Aorta (tissue), 5 donors: ENCODE results near the gene IQGAP2. TPM values are rescaled to one million over a fixed set of nuclear protein-coding genes. Genes with fewer than 3 reads are reported as not detected.

Experiments
- ATAC-seq: fragments of 200-7000 bp; cut with Tn5 transposase; one replicate; pipeline ENCODE4 v1.9.1; 2022; ENCODE audit warnings: moderate library complexity; ENCODE audit not compliant: low FRiP score
- DNase-seq, 2 donors: peaks; one replicate each; pipeline ENCODE4 v3.0.0-alpha.2; 2020
- H3K27ac ChIP-seq, 2 donors: one replicate each; pipeline ENCODE4 v1.5.1; 2013; ENCODE audit warnings: low read length in 2 of 2, mild to moderate bottlenecking in 2 of 2, moderate library complexity in 2 of 2, control low read depth in 1 of 2, inconsistent platforms in 1 of 2, low read depth in 1 of 2
- H3K27me3 ChIP-seq, 2 donors: one replicate each; pipeline ENCODE4 v1.6.1; 2013; ENCODE audit warnings: control low read depth in 1 of 2, low read length in 1 of 2, mild to moderate bottlenecking in 1 of 2, moderate library complexity in 1 of 2; ENCODE audit not compliant: insufficient read depth in 2 of 2, control insufficient read depth in 1 of 2
- H3K36me3 ChIP-seq, 2 donors: one replicate each; pipeline ENCODE4 v1.6.1; 2013; ENCODE audit warnings: control low read depth in 1 of 2, low read length in 1 of 2, mild to moderate bottlenecking in 1 of 2; ENCODE audit not compliant: insufficient read depth in 2 of 2, control insufficient read depth in 1 of 2
- H3K4me1 ChIP-seq, 2 donors: one replicate each; pipeline ENCODE4 v1.6.1; 2013; ENCODE audit warnings: low read length in 2 of 2, control low read depth in 1 of 2, mild to moderate bottlenecking in 1 of 2, moderate library complexity in 1 of 2; ENCODE audit not compliant: insufficient read depth in 2 of 2, control insufficient read depth in 1 of 2
- H3K4me3 ChIP-seq, 2 donors: one replicate each; pipeline ENCODE4 v1.5.1; 2013; ENCODE audit warnings: low read length in 2 of 2, control low read depth in 1 of 2, mild to moderate bottlenecking in 1 of 2
- H3K9me3 ChIP-seq: one replicate; pipeline ENCODE4 v1.6.1; 2013; ENCODE audit warnings: mild to moderate bottlenecking, low read length; ENCODE audit not compliant: control insufficient read depth
- WGBS, 2 donors: extraction: QIAGEN DNeasy Blood & Tissue Kit; methylation state at CpG; one replicate each; pipeline ENCODE4 v1.1.7; 2013; 5-methylcytosine and 5-hydroxymethylcytosine counted together
- intact Hi-C, 2 donors: fragments of 100-400 bp; cut with DNase I; formaldehyde crosslinking; loops; one replicate each; pipeline versions ENCODE4 v1.14.2 to v1.15.0; 2022
- polyA plus RNA-seq, 2 donors: library from polyadenylated mRNA; stranded (reverse); fragments of 200-250 nt; gene quantifications; one replicate each; pipeline ENCODE4 v1.2.3, GENCODE V29; 2013
- total RNA-seq, 2 donors: library from RNA; stranded (reverse); fragmentation: NEBNext Ultra II Directional; extraction: Animal tissue kit (Norgen Biotek cat#: 25700); gene quantifications; one replicate each; pipeline ENCODE4 v1.2.1, GENCODE V29; 2021
- donor health status: healthy with polysubstance abuse.
- donor health status: Bipolar disorder and iron deficiency.
- donor health status: DM: no; HTN: no; CAD: no.
- donor health status: DM: no; HTN: no; CAD: no.
- donor health status: DM: yes; HTN: yes; CAD: no.

Gene IQGAP2
- total and polyA plus RNA-seq, 4 donors: 2.6 to 40.2 (median 20.4) TPM

DNA sequence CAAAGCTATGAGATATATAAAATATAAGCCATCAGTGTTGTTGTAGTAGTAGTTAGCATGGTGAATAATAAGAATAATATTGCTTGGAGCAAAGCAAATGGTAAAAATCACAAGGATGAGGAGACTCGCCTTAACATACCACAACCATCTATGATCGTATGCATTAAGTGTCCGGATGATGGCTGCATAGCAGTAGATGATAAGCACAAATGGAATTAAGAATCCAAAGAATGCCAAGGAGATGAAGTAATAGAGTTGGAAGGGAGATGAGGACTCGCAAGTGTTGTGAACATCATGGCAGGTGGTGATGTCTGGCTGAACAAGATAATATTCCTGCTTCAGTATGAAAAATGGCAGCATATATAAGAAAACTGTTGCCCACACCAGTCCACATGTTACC lies 214.6 kb downstream of the IQGAP2 start:
- DNase-seq (no peak), ATAC-seq (no peak)
- Histone ChIP-seq H3K4me1 (no peaks in the 10 kb centered on the region), H3K9me3 (no peaks in the 10 kb centered on the region), H3K27ac (no peak overlapping the region), H3K27me3 (no peaks in the 10 kb centered on the region), H3K36me3 (no peaks in the 10 kb centered on the region), H3K4me3 (no peak overlapping the region)
- WGBS, 2 donors: 67 to 85% methylated on average over 4 of the region's 4 CpGs
- intact Hi-C loops: no loop called here

- no peaks in the 10 kb centered on the region for H3K27me3 ChIP-seq
- intact Hi-C loops: no loop called here
- no peaks in the 10 kb centered on the region for H3K36me3 ChIP-seq
- no peak for ATAC-seq
- no peaks in the 10 kb centered on the region for H3K4me1 ChIP-seq
- DNase-seq: no peak
- no peak overlapping the region for H3K4me3 ChIP-seq
- WGBS, 2 donors: 88 to 93% methylated on average over 5 of the region's 5 CpGs
- no peak overlapping the region for H3K27ac ChIP-seq
- no peaks in the 10 kb centered on the region for H3K9me3 ChIP-seq
Measured at GRCh38 chr5:76620166-76620565, 217.1 kb downstream of the IQGAP2 start.

DNA sequence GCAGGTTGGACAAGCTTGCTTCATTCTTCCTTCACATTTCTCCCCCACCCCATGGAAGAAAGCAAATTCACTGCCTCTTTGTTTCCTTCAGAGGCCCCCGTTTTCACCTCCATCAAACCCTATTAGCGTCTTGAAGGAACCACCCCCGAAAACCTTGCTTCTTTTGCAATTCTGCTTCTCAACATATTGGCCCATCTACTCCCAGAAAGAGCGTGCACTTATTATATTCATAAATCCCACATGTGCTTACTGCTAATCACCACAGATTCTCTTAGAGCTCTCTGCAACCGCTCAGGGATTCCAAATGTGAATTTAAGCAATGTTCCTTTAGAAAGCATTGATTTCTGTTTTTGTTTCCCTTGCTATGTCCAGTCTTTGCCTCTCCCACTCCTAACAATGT lies 219.0 kb downstream of the IQGAP2 start:
- no peak overlapping the region for H3K27ac ChIP-seq
- WGBS, 2 donors: 91 to 94% methylated on average over 5 of the region's 5 CpGs
- H3K36me3 ChIP-seq: no peaks in the 10 kb centered on the region
- no peaks in the 10 kb centered on the region for H3K27me3 ChIP-seq
- H3K9me3 ChIP-seq: no peaks in the 10 kb centered on the region
- intact Hi-C loops: no loop called here
- H3K4me1 ChIP-seq: no peaks in the 10 kb centered on the region
- H3K4me3 ChIP-seq: no peak overlapping the region
- DNase-seq (no peak), ATAC-seq (no peak)

- ATAC-seq: no peak
- Histone ChIP-seq H3K27ac (no peak within 1 kb of the TSS), H3K36me3 (no peaks in the 10 kb centered on the region), H3K27me3 (no peaks in the 10 kb centered on the region), H3K4me1 (no peaks in the 10 kb centered on the region), H3K9me3 (no peaks in the 10 kb centered on the region), H3K4me3 (no peak within 1 kb of the TSS)
- intact Hi-C loops: no loop called here
- WGBS, 2 donors: 16 to 19% methylated on average over 7 of the region's 7 CpGs
- DNase-seq: no peak
Measured at GRCh38 chr5:76622973-76623596, 220.0 kb downstream of the IQGAP2 start, which contains the start of gene F2RL2. Gene F2RL2, minus strand, starts transcription at chr5:76623403. Its CDS starts 173 bp downstream, at chr5:76623230.

DNA sequence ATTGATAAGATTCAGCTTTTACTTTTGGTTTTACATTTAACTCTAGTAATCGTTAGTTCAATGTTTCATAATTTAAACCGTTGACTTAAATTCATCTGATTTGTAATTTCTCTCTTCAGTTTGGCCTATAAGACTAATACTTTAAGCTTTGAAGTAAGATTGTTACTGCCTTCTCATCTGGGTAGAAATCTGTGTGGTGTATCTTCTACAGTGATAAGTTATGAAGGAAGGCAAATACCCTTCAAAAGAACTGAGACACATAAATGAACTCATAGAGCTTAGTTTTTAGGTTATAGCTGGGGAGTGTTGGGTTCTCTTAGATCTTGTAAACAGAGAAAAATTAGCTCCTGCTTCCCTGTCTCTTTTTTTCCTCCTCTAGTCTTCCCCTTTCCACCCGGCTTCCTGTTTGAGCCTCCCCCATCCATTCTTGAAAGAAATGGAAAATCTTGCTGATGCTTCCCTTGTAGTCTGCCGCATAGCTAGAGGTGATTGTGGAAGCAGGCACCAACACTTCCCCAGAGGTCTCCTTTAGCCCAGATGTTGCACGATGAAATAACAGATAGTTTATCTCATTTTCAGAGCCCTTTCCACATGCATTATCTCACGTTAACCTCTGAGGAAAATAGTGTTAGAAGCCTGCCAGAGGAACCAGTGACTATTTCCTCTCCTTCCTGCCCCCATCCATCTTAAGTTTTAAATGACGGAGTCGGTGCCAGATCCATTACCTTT lies 222.2 kb downstream of the IQGAP2 start:
- H3K36me3 ChIP-seq: no peaks in the 10 kb centered on the region
- H3K4me3 ChIP-seq: no peak overlapping the region
- no peaks in the 10 kb centered on the region for H3K4me1 ChIP-seq
- no peaks in the 10 kb centered on the region for H3K27me3 ChIP-seq
- DNase-seq: no peak
- ATAC-seq: no peak
- intact Hi-C loops: no loop called here
- WGBS, 2 donors: 47 to 63% methylated on average over 8 of the region's 8 CpGs
- no peaks in the 10 kb centered on the region for H3K9me3 ChIP-seq
- no peak overlapping the region for H3K27ac ChIP-seq

- Histone ChIP-seq H3K36me3 (no peaks in the 10 kb centered on the region), H3K9me3 (no peaks in the 10 kb centered on the region), H3K27me3 (no peaks in the 10 kb centered on the region), H3K27ac (no peak overlapping the region), H3K4me1 (no peaks in the 10 kb centered on the region), H3K4me3 (no peak overlapping the region)
- WGBS, 2 donors: 79 to 85% methylated on average over 6 of the region's 6 CpGs
- intact Hi-C loops: no loop called here
- ATAC-seq: no peak
- no peak for DNase-seq
Measured at GRCh38 chr5:76626738-76627137, 223.7 kb downstream of the IQGAP2 start.

DNA sequence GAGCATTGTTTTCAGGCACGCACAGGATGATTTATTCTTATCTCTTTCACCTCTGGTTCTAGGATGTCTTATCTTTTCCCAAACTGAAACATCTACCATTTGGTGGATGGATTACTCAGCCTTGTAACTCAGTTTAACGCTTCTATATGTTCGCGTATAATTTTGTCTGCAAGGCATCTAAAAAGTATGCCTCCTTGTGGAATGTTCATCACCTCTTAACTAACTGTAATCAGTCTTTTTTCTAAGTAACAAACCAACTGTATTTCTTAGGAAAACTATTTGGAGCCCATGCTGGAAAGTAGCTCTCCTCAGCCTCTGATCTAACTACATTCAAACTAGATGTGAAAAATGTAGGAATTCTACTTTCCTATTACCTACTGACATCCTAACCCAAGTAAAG lies 231.6 kb downstream of the IQGAP2 start:
- H3K27me3 ChIP-seq: no peaks in the 10 kb centered on the region
- H3K4me1 ChIP-seq: no peaks in the 10 kb centered on the region
- no peak overlapping the region for H3K4me3 ChIP-seq
- DNase-seq: no peak
- no peaks in the 10 kb centered on the region for H3K36me3 ChIP-seq
- 45 to 92% methylated on average over 4 of the region's 4 CpGs for WGBS, 2 donors
- H3K9me3 ChIP-seq: no peaks in the 10 kb centered on the region
- H3K27ac ChIP-seq: no peak overlapping the region
- ATAC-seq: no peak
- intact Hi-C loops: no loop called here

GRCh38 chr5:76637490-76637889 lies 234.4 kb downstream of the IQGAP2 start:
- no peak for ATAC-seq
- no peaks in the 10 kb centered on the region for H3K4me1 ChIP-seq
- 79 to 91% methylated on average over 2 of the region's 2 CpGs for WGBS, 2 donors
- no peaks in the 10 kb centered on the region for H3K36me3 ChIP-seq
- no peak for DNase-seq
- H3K27ac ChIP-seq: no peak overlapping the region
- H3K27me3 ChIP-seq: no peaks in the 10 kb centered on the region
- no peak overlapping the region for H3K4me3 ChIP-seq
- H3K9me3 ChIP-seq: no peaks in the 10 kb centered on the region
- intact Hi-C loops: no loop called here

DNA sequence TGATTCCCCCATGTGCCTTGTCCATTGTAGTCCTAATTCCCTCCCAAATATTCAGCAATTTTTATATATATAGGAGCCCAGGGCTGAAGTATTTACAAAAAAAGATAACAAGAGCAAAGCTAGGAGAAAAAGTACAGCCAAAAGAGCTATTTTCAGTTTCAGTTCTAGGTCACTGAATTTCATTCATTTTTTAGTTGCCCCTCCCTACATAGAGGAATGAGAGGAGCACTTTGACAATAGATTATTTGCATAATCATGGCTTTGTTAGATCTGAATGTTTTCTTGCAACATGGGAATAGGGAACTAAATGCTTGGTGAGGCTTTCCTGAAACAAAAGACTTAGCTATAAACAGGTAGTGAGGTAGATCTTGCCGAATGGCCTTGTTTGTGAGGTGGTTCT lies 235.4 kb downstream of the IQGAP2 start:
- no peaks in the 10 kb centered on the region for H3K9me3 ChIP-seq
- WGBS, 2 donors: 62 to 69% methylated on average over 1 of the region's 1 CpG
- H3K27me3 ChIP-seq: no peaks in the 10 kb centered on the region
- no peak for ATAC-seq
- intact Hi-C loops: no loop called here
- no peaks in the 10 kb centered on the region for H3K4me1 ChIP-seq
- no peak overlapping the region for H3K27ac ChIP-seq
- DNase-seq: no peak
- no peaks in the 10 kb centered on the region for H3K36me3 ChIP-seq
- no peak overlapping the region for H3K4me3 ChIP-seq
